HG03521 (cell line): ENCODE measurements around the gene TRAK2.
"Not testable (repeated sequence)": the region's sequence is repeated elsewhere in the genome, so short reads cannot be mapped to it uniquely, and the experiment has no call there.

ENCODE experiments used
- ATAC-seq: cut with Tn5 transposase; IDR thresholded peaks from one replicate; pipeline ENCODE4 v1.9.1; 2021; ENCODE audit warnings: mild to moderate bottlenecking, moderate library complexity; ENCODE audit not compliant: unreplicated experiment

The TRAK2 gene

DNA sequence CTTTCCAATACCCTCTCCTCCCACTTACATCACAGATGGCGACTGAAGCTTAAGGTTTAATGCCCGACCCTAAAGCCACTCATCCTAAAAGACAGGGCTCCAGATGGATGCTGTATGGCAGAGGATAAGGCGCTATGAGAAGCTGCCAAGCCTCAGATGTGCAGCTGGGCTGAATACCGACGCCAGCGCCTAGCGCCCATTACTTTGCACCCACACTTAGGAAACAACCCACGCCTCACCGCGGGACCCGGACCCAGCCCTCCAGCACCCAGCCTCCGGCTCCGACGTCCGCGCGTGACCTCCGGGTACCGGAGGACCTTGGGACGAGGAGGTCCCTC, 335 bp downstream of the TRAK2 start:
- no peak for ATAC-seq

DNA sequence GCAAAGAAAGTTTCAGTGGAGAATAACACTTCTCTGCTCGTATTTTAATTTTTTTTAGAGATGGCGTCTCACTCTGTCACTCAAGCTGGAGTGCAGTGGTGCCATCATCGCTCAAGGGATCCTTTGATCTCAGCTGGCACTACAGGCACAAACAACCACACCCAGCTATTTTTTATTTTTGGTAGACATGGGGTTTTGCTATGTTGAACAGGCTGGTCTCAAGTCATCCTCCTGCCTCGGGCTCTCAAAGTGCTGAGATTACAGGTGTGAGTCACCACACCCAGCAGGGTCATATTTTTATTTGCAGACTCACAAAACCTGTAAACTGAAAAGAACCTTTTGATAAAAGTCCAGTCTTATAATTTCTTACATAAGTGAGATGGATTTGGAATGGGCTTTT, 2.6 kb downstream of the TRAK2 start:
- no peak for ATAC-seq

GRCh38 chr2:201448061-201448460, 3.2 kb downstream of the TRAK2 start:
- ATAC-seq = no peak

- ATAC-seq = no peak
Measured at GRCh38 chr2:201447086-201447485, 4.2 kb downstream of the TRAK2 start.

DNA sequence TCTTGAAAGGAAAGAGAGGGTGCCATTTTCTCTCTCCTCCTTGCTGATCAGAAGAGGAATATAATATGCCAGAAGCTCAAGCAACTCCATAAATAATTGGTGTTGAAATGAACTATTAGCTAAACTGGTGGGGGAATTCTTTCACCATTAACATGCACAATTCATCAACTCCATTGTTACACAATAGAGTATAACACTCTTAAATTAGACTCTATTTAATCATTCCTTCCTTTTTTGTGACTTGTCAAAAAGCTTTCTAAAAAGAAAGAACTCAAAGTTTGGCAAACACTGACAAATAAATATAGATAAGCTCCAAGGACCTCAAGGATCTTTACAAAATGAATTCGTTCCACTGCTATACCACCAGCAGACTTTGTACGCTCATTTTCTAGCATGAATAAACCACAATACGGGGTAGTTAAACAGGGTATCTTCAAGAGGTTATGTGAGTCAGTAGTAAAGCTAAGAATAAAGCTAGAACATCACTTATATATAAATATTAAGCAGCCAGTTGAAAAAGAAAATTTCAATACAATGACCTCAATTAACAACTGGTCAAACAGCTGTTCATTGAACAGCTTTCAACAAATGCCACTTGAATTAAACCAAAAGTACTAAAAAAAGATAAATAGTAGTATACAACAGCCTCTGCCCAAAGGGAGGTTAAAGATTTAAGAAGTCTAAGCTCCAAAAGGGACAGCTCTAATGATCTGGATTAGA, 6.4 kb downstream of the TRAK2 start:
- no peak for ATAC-seq

- no peak for ATAC-seq
Measured at GRCh38 chr2:201441409-201441808, 9.8 kb downstream of the TRAK2 start.

DNA sequence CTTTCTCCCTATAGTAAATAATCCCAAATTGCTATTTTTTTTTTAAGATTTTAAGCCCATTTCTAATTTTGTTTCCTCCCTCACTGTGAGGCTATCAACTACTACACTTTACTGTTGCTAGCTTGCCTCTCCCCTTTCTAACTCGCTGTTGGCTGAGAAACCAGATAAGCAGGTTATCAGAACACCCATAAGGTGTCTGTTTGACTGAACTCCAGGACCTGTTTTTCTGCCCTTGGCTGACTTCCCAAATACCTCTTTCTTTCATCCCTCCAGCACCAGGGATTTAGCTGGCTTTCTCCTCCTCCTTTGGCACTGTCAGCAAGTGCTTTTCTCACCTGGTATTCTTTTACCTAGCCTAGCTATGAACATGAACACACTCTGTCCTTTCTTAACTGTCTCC, 11.1 kb downstream of the TRAK2 start:
- no peak for ATAC-seq

GRCh38 chr2:201439336-201439922, 11.8 kb downstream of the TRAK2 start:
- not testable (repeated sequence) for ATAC-seq

GRCh38 chr2:201436141-201436540, 15.1 kb downstream of the TRAK2 start:
- ATAC-seq = no peak

DNA sequence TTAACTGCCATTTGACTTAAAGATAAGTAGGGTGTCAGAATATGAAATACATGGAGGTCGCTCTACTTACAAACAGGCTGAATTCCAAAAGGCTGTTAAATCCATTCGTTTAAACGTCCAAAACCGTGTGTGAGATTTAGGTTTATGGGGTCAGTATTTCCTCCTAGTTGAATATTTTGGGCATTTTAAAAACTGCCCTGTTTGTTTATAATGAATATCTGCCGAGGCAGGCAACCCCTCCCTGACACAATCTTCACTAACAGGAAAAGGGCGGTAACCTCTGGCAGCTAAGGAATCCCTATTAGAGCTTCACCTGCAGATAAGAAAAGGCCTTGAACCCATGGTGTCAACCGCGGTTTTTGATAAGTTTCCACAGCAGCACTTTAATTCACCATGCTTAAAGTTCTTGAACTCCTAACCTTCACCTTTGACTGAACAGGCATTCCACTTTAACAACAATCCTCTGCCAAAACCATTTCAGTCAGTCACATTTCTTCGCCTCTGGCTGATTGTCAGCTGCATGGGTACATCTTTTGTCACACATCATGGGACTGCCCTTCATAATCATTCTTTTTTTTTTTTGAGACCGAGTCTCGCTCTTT, 17.8 kb downstream of the TRAK2 start:
- no peak for ATAC-seq

DNA sequence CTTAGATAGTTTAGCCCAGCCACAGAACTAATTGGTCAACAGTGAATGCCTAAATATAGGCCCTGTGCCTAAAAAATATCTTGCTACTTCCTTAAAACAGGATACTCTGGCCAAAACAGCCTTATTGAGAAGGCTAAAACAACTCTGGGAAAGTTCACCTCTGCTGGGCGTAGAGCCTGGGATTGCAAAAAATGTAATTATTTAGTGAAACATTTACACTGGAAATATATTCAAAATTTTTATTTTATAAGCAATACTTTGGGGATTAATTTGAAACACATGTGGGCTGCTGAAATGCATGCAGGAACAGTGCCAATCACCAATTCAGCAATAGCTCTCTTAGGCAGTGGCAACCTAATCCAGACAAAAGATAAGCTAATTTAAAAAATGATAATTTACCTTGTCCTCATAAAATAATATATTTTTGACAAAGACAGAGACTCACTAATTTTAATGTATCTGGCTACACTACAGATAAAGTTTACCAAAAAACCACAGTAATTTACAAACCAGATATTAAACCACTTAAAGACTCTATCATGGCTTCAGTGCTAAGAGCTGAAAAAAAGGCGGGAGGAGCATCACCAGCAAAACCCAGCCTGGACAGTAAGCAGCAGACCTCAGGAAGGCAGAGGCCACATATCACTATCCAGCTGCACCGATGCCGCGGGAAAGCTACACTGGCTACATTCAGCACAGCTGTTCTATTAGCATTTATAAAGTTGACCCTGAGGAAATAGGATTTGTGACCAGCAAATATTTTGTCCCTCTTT, 18.5 kb downstream of the TRAK2 start:
- ATAC-seq = no peak

- ATAC-seq = no peak
Measured at GRCh38 chr2:201432038-201432620, 19.1 kb downstream of the TRAK2 start.

DNA sequence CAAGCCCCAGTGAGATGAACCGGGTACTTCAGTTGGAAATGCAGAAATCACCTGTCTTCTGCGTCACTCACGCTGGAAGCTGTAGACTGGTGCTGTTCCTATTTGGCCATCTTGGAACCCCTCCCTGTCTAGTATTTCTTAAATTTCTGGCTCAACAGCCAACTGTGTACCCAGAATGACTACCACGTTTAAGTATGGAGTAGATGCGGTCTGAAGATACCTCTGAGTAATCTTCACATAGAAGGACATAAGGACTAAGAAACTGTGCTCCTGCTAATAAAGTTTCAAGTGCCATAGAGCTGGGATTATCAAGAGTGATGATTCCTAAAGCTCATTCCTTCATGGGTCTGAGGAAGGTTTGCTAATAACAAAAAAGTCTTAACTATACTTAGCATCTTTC, 20.4 kb downstream of the TRAK2 start:
- ATAC-seq = no peak

GRCh38 chr2:201430322-201430721, 20.9 kb downstream of the TRAK2 start:
- not testable (repeated sequence) for ATAC-seq

DNA sequence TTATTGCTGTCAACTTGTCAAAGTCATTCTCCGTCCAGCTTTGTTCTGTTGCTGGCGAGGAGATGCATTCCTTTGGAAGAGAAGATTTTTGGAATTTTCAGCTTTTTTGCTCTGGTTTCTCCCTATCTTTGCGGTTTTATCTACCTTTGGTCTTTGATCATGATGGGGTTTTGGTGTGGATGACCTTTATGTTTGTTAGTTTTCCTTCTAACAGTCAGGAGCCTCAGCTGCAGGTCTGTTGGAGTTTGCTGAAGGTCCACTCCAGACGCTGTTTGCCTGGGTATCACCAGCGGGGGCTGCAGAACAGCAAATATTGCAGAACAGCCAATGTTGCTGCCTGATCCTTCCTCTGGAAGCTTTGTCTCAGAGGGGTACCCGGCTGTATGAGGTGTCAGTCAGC, 21.4 kb downstream of the TRAK2 start:
- not testable (repeated sequence) for ATAC-seq

DNA sequence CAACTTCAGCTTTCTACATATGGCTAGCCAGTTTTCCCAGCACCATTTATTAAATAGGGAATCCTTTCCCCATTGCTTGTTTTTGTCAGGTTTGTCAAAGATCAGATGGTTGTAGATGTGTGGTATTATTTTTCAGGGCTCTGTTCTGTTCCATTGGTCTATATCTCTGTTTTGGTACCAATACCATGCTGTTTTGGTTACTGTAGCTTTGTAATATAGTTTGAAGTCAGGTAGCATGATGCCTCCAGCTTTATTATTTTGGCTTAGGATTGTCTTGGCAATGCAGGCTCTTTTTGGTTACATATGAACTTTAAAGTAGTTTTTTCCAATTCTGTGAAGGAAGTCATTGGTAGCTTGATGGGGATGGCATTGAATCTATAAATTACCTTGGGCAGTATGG, 22.9 kb downstream of the TRAK2 start:
- not testable (repeated sequence) for ATAC-seq

- no peak for ATAC-seq
Measured at GRCh38 chr2:201425952-201426351, 25.3 kb downstream of the TRAK2 start.

DNA sequence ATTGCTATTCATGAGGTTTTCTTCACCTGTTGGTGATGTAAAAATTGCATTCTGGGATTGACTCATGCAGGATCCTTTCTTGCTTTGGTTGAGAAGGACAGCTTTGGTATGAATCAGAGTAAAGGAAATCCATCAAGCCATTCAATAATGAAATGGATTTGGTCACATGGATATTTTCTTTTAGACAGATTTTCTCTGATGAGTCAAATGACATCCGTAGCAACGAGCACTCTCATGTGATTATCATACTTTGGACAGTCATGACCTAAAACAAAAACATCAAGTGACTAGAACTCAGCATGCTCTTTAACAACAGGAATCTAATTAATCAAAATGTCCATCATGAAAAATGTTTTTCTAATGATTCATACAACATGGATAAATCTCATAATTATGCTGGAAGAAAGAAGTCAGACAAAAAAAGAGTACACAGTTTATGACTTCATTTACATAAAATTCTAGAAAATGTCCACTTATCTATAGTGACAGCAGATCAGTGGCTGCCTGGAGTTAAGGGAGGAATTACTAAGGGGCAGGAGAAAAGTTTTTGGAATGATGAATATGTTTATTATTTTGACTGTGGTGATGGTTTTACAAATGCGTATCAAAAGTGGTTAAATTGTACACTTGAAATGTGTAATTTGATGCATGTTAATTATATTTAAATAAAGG, 30.7 kb downstream of the TRAK2 start:
- no peak for ATAC-seq

GRCh38 chr2:201419986-201420385, 31.3 kb downstream of the TRAK2 start:
- ATAC-seq = no peak

DNA sequence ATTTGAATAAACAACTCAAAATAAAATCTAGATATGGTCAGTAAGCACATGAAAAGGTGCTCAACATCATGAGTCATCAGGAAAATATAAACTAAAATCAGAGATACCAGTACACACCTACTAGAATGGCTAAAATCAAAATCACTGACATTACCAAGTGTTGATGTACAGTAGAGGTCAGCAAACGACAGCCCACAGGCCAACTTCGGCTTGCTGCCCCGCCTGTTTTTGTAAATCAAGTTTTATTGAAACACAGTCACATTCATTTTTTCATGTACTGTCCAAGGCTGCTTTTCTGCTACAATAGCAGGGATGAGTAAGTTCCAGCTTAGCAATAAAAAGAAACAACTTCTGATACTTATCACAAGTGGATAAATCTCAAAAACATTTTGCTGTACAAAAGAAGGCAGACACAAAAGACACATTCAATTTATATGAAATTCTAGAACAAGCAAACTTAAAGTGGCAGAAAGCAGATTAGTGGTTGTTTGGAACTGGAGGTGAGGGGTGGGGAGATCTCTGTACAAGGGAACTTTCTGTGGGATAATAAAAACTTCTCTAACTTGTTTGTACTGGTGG, 32.1 kb downstream of the TRAK2 start:
- no peak for ATAC-seq

GRCh38 chr2:201415149-201415548, 36.1 kb downstream of the TRAK2 start:
- no peak for ATAC-seq
